ENCODE results near the gene PRKCZ.
"Not testable (repeated sequence)": the region's sequence is repeated elsewhere in the genome, so short reads cannot be mapped to it uniquely, and the experiment has no call there.

PRKCZ gene

DNA sequence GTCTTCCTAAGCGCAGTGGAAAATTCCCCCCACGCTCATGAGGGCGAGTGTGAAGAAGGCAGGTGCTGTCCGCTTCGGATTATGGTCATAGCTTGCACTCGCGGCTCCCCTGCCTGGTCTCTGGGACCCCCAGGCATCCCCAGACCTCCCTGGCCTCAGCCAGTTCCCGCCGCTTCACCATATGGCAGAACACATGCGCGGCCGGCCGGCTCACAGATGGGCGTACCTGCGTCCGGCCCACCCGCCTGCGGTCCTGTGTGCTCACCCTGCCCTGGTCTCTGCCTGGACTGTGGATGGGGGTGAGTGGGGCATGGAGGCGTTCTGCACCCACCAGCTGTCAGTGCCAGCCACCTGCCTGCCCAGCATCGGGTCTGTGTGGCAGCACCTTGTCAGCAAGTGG is 34.1 kb downstream of the PRKCZ start:
- no peak for DNase-seq (ENCODE audit: low read depth)

DNA sequence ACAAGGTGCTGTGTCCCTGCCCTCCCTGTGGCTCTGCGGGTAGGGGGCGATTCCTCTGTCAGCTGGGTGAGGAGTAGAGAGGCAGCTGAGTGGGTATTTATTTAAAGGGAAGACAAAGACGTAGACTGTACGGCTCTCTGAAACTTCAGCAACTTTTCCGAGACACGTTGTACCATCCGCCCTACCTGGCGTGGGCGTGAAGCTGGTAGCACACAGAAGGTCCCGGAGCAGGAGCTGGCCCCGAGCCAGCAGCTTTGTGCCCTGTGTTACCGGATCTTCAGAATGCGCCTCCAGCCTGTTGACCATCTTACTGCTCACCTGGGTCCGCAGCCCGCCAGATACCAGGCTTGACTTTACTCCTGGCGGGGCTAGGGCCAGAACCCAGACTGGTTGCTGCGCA is 34.9 kb downstream of the PRKCZ start:
- DNase-seq (ENCODE audit: low read depth), result no peak

DNA sequence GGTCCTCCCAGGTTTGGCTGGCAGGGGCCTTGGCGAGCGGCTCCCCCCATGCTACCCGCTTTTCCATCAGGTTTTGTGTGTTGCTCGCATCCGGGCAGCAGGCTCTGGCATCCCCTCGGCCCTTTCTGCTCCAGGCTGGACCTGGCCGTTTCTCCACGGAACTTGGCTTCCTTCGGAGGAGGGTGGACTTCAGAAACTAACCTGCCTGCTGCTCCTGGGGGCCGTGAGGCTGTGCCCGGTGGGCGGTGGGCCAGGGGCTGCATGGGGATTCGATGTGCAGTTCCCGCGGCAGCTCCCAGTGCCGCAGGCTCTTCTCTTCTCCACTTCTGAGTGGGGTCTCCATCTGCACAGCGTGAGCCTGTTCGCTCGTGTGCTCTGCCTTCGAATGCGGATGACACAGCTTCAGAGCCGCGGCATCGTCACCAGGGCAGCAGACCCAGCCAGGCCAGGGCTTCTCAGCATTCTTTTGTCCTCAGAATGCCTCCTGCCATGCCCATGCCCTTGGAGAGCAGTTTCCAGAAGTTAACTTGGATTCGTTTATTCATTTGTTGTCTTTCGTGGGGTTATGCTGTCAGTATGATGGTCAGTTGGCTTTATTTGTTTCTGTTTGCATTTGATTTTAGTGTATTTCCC is 36.4 kb downstream of the PRKCZ start:
- DNase-seq (ENCODE audit: low read depth), result no peak

DNA sequence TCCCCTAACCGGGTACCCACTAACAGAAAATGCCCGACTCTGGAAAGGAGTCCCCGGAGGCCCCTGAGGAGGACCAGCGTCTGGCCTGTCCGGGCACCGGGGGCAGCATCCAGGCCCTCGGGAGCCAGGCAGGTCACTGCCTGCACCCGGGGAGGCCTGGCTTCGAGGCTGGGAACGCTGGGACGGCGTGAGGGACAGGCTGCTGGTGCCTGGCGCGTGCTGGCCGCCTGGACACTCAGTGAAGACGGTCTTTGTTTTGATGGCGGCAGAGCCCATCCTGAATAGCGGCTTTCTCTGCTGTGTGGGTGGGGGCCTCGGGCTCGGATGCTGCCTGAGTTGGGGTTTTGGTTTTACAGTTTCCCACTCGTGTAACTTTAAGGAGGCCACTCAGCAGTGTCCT is 37.6 kb downstream of the PRKCZ start:
- DNase-seq (ENCODE audit: low read depth), result no peak

DNA sequence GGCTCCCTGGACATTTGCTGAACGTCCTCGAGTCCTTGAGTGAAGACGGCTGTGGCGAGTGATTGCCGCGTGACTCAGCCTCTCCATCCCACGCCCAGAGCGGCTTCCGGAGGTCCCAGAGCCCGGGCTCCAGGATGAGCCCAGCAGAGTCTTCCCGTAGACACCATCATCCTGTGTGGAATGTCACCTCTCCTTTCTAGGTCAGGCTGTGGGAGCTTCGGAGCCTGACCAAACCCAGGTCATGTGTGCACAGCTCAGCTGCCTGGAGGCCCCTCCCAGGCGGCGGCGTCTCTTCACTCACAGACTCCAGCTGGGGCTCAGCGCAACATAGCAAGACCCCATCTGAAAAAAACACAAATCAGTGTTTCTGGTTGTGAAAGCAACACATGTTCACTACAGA is 38.2 kb downstream of the PRKCZ start:
- peak; percentile 44 for DNase-seq (ENCODE audit: low read depth)

DNA sequence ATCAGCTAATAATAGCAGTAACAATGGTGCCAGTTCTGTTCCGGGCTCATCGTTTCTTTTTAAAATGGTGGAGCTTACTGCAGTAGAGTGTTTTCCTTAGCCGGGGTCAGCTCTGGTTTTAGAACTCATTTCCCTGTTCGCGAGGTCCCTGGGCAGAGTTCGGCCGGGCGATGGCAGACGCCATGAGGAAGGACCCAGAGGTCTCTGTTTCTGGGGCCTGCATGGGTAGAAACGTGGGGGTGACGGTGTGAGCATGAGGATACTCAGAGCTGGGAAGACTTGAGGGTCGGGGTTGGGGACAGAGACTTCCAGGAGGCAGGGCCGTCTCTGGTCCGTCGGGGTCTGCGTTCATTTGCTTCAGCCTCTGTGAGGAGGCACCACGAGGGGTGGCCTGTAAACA is 38.8 kb downstream of the PRKCZ start:
- no peak for DNase-seq (ENCODE audit: low read depth)

DNA sequence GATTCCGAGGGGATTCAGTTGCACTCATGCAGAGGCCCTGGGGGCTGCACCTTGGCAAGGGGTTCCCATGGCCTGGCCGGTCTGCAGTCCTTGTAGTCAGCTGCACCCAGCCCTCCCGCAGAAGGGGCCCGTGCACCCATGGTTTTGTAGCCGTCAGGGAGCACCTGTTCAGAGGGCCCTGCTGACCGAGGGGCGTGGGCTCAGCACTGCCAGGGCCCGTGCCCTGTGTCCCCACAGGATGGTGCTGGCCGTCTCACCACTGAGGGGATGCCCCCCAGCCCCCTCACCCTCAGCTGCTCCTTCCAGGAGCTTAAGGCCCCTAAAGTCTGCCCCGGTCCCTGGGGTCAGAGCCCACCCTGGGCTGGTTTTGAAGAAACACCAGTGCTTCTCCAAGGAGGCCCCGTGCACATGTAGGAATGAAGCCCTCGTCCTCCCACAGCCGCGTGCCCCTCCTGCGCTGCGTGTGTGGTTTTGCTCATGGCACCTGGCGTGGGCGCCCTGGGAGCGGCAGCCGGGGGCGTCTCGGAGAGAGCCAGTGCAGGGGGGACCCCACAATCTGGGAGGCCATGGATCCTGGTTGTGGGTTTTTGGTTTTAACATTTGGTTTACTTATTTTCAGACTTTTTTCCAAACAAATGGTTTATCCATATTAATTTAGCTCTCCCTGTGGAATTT is 40.1 kb downstream of the PRKCZ start:
- no peak for DNase-seq (ENCODE audit: low read depth)

DNA sequence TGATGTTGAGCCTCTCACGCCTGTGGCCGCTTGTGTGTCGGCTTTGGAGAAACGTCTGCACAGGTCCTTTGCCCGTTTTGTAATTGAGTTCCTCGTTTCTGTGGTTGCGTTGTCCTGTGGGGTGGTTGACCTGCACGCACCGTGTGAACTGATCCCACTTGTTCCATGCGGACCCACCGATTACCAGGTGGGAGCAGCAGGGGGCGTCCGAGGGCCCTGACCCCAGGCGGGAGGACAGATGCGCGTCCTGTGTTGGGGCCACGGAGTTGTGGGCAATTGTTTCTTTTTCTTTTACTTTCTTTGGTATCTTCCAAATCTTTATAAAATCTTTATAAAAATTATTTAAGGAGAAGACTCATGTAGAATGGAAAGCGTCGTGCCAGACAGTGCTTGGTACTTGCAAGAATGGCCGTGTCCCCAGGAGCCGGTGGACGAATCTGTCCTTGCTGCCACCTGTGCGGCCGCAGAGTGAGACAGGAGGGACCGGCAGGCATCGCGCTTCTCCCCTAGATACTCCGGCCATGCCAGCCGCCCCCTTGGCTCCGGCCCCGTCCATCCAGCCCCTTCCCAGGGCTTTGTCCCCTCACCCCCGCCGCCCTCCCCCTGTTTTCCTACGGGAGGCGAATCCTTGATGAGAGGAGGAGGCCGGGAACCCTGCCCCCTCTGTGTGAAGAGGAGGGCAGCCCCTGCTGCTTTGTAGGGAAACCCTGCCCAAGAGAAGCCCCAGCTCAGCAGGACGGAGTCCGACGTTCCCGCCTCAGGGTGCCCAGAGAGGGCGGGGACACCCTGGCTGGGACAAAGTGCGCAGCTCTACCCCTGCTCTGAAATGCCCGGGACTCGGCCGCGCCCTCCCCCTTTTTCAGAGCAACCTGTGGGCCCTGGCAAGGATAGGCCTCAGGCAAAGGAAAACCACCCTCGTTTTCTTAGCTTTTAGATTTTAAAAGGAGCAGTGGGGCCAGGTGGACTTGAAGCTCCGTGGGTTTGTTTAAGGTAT is 41.7 kb downstream of the PRKCZ start:
- no peak for DNase-seq (ENCODE audit: low read depth)

DNA sequence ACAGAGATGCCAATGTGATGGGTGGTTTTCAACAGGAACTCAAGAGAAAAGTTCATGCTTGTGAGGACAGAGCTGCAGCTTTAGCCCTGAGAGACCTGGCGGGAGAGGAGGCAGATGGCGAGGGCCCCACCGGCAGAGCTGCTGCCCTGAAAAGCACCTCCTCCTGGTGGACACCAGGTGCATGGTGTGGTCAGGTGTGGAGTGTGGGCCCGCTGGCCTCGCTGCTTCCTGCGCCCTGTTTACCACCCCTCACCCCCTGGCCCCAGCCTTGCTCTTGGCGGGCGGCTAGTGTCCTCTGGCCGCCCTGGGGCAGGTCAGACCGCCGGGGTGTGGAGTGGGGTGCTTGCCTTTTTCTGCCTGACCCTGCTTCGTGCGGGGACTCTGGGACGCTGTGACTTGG is 42.8 kb downstream of the PRKCZ start:
- no peak for DNase-seq (ENCODE audit: low read depth)

DNA sequence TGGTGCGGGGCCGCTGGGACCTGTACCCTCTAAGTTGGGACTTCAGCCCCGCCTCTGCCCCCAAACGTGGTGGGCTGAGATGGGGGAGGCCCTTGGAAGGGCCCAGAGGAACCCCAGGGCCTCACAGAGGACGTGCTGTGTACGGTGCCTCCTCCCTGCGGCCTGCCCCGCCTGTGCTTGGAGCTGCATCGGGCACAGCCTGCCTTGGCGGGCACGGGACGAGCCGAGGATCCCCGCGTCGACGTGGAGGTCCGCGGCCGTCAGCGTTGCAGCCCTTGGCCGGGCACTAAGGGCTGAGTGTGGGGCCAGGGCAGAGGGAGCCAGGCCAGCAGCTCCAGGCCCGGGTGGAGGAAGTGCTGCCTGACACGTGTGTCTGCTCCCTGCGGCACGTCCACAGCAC is 43.4 kb downstream of the PRKCZ start:
- no peak for DNase-seq (ENCODE audit: low read depth)

DNA sequence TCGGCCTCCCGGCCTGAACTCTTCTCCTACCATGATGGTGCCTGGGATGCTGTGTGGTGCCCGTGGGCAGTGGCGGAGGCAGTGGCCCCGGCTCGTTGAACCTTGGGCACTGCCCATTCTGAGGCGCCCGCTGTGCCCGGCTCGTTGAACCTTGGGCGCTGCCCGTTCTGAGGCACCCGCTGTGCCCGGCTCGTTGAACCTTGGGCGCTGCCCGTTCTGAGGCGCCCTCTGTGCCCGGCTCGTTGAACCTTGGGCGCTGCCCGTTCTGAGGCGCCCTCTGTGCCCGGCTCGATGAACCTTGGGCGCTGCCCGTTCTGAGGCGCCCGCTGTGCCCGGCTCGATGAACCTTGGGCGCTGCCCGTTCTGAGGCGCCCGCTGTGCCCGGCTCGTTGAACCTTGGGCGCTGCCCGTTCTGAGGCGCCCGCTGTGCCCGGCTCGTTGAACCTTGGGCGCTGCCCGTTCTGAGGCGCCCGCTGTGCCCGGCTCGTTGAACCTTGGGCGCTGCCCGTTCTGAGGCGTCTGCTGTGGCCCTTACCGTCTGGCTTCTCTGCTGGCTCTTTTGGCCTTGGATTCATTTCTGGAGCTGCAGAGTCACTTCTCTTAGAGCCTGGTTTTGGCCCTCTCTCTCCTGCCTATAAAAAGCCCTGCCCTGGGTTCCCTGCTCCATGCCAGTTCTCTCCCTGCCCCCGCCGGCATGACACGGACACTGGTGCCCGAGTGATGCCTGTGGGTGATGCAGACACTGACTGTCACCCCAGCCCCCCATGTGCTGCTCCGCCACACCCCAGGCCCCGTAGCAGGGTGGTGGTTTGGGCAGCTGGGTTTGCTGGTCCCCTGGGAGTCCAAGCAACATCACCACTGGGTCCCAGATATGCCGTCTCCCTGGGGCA is 44.3 kb downstream of the PRKCZ start:
- DNase-seq (ENCODE audit: low read depth), result not testable (repeated sequence)

DNA sequence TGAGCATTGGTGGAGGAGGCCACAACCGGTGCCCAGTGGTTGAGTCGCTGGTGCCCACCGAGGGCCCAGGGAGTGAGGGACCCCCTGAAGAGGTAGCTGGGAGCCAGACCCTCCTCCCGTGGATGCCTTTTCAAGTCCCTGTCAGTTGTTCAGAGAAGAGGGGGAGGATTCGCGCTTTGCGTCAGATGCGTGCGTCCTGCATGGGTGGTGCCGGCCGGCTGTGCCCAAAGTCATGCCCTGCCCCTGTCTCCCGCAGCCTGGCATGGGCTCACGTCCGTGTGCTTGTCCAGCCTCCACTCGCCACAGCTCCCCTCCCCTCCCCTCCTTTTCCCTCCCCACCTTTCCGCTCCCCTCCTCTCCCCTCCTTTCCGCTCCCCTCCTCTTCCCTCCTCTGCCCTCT is 45.2 kb downstream of the PRKCZ start:
- DNase-seq (ENCODE audit: low read depth), result no peak

DNA sequence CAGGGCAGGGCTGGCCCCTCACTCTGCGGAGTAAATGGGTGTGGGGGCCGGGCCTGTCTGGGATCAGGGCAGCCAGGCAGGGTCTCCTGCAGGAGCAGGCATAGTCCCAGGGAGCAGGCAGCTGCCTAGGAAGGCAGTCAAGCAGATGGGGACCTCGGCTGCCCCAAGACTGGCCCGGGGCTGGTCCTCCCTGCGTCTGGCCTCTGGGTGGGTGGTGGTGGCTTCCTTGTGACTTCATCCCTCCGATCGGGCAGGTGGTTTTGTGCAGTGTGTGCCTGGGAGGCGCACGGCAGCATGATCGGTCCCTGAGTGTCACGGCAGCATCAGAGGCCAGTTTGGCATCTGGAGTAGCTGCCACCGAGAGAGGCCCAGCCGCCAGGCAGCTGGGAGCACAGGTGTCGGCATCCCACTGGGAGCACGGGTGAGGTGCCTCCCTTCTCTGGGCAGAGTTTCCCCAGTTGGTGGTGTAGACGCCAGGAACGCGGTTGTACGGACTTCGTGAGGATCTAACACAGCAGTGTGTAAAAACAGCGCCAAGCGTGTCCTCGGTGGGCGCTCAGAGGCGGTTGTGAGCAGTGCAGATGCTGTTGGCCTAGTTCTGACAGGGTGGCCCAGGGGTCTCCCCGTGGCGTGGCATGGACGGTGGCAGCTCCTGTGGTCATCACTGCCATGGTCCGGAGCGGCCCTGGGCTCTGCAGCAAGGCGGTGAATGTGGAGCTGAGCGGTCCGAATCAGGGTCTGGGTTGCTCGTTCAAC is 45.9 kb downstream of the PRKCZ start:
- DNase-seq (ENCODE audit: low read depth), result no peak

DNA sequence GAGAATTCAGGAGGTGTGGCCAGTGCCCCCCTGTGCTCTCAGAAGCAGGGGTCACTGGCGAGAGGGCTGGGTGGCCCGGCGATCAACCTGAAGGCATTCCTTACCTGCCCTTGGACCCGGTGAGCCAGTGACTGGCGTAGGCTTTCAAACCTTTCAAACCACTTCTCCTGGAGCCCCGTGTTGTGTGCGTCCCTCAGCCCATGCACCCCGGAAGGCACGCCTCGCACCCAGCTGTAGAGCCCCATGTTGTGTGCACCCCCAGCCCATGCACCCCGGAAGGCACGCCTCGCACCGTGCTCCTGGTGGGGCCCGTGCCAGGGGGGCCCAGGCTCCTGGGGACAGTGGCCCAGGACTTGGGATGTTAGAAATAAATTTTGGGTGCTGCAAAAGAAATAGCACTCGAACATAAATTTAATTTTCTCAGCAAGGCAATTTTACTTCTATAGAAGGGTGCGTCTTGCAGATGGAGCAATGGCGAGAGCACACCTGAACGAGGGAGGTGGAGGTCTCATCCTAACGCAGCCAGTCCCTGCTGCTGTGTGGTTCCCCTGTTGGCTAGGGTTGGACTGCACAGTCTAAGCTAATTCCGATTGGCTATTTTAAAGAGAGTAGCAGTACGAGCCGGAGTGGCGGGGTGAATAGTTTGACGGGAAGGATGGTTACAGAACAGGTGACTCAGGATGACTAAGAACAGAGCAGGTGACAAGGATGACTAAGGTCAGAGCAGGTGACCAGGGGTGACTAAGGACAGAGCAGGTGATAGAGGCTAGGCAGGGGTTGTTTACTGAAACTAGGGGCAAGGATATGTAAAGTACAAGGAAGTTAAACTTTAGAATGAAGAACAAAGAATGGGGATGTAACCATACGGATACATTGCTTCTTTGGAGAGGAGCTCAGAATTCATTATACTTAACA is 47.4 kb downstream of the PRKCZ start:
- no peak for DNase-seq (ENCODE audit: low read depth)

DNA sequence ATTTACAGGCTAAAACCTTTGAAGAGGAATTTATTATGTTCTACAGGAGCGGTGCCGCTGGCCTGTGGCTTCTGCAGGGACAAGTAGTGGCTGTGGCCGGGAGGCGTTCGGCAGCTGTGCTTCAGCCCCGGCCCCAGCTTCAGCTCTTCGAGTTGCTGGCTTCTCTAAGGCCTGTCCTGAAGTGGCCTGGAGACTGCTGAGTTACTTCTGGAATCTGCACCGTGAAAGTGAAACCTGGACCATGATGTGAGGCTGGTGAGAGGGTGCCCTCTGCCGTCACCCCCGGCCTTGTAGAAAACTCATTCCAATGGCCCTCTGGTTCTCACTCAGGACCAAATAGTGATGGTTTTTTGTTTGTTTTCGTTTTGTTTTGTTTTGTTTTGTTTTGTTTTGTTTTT is 48.1 kb downstream of the PRKCZ start:
- DNase-seq (ENCODE audit: low read depth), result no peak

DNA sequence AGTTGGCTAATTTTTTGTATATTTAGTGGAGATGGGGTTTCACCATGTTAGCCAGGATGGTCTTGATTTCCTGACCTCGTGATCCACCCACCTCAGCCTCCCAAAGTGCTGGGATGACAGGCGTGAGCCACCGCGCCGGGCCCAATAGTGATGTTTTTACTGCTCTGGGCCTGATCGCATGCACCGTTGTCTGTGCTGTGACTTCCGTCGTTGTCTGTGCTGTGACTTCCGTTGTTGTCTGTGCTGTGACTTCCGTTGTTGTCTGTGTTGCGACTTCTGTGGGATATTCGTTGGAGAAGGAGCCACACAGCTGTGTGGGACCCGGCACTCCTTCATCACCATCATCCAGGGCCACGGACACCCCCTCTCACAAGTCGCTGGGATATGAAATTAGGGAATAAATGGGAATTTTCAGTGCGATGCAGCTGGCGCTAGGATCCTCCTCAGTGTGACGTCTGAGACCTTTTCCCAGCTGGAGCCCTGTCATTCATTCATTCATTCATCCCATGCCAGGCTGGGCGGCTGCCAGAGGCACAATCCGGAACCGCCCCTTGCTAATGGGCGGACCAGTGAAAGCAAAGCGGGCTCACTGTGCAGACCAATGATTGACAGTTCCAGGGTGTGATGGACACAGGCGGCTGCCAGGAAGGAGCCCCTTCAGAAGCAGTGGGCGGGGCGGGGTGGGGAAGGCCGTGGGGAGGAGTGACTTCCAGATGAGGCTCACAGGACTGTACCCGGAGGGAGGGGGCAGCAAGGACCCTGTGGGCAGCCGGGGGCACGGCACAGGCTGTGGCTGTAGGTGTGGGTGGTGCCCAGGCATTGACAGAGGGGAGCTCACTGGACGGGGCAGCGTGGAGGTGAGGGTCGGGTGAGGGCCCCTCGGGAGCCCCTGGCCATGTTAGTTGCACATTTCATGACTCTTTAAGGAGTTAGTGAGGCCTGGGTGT is 48.9 kb downstream of the PRKCZ start:
- no peak for DNase-seq (ENCODE audit: low read depth)

DNA sequence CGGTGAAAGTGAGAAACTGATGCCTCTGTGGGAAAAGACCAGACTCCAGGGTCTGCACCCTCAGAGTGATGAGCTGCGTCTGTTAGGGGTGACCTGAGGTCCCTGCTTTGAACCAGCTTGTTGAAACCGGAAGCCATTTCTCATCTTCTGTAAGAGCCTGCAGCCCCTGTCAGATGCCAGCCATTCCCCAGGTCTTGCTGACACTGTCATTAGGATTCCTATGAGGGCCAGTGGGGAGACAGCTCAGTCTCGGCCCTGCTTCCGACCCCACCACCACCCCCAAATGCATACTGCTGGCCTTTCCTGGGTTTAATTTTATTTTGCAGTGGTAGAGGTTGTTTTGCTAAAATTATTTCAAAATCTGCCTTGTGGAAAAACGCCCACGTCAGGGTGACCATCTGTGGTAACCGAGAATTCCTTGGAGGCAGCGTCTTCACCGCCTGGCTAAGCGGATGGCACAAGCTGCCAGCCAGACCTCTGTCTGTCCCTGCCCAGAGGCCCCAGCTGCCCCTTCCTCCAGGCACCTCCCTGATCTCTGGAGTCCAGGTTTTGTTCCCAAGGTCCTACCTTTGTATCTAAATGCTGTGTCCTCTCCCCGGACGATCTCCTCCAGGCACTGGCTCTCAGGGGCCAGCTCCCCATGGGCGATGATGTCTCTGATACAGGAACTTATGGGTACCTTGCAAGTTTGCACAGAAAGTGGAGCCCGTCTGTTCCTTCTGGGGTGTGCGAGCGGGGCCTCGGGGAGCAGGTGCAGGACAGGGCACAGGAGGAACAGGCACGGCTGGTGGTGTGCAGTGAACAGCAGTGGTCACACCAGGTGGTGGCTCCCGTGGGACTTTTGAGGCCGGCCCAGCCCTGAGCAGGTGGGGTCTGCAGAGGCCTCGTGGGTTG is 49.9 kb downstream of the PRKCZ start:
- DNase-seq (ENCODE audit: low read depth), result peak; percentile 10

DNA sequence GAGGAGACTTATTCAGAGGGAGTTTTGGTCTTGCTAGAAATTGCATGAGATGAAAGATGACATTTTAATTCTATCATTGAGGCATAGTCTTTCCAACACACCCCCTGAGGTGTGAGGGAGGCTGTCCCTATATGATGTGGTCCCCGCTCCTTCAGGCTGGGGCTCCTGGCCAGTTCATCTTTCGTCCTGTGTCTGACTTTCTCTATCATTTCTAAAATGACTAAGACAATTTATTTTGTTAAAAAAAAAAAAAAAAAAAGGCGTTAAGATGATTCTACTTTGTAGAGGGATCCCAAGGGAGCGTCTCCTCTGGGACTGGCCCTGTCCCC is 50.5 kb downstream of the PRKCZ start:
- DNase-seq (ENCODE audit: low read depth), result no peak

Data from GM04504 (cell line).